ENCODE measurements around the gene MAGI2. TPM values are rescaled to one million over a fixed set of nuclear protein-coding genes. Genes with fewer than 3 reads are reported as not detected.

MAGI2 gene
- total and polyA plus RNA-seq, 2 of the 13 experiments (the other 11 are each of a cell fraction or from before 2014, with no cell fraction given) = 1.5 to 3.8 TPM

GRCh38 chr7:78284945-78285344 lies 1168.5 kb downstream of the MAGI2 start:
- H3K27ac ChIP-seq (ENCODE audit: extremely low read length, insufficient read depth, low read length) = no peak overlapping the region
- POLR2A ChIA-PET = no interaction called here
- H3K4me1 ChIP-seq (ENCODE audit: insufficient read depth, low read length) = no peaks in the 10 kb centered on the region
- no peak for FAIRE-seq
- no peak overlapping the region for H3K4me2 ChIP-seq (ENCODE audit: low read depth, low read length)
- H2AFZ ChIP-seq (ENCODE audit: low read length) = no peak overlapping the region
- no peaks in the 10 kb centered on the region for H4K20me1 ChIP-seq (ENCODE audit: insufficient read depth, low read length)
- intact Hi-C loops (cut with micrococcal nuclease; ENCODE audit: unreplicated experiment) (no loop called here), in situ Hi-C loops (cut with HindIII; ENCODE audit: extremely low pct_ligation_motif_present, low pct_unique_long_range_greater_than_20kb) (no loop called here)
- no peak for ATAC-seq
- H3K4me3 ChIP-seq (replicated peaks in 1 of 3; ENCODE audit: insufficient read depth in 1 of 3, low read depth in 2 of 3, low read length in 3 of 3) = no peak overlapping the region
- DNase-seq (ENCODE audit: low spot score) = no peak
- no peaks in the 10 kb centered on the region for H3K36me3 ChIP-seq (replicated peaks in 1 of 2; ENCODE audit: control insufficient read depth in 1 of 2, insufficient read depth in 2 of 2, low read length in 2 of 2)
- no TSS peak for BruUV-seq (replicated peaks)
- CTCF ChIA-PET (ENCODE audit: low intra/inter-chr PET ratio, low total read pairs) = no interaction called here
- H3K9me3 ChIP-seq (ENCODE audit: low read length) = no peaks in the 10 kb centered on the region
- H3K9ac ChIP-seq (ENCODE audit: insufficient read depth, low read depth, low read length) = no peak overlapping the region
- 30% methylated on average over 4 of the region's 4 CpGs for WGBS (ENCODE audit: low lambda C conversion rate)
- no peaks in the 10 kb centered on the region for H3K27me3 ChIP-seq (ENCODE audit: control insufficient read depth in 1 of 2, insufficient read depth in 2 of 2, low read length in 2 of 2)
- no peaks in the 10 kb centered on the region for H3K79me2 ChIP-seq (ENCODE audit: insufficient read depth, low read length)
- no peak for TF ChIP-seq RAD21 (CRISPR knock-in tag; IDR thresholded peaks at IDR 0.05)
- TF ChIP-seq BORCS8-MEF2B (CRISPR knock-in tag; IDR thresholded peaks at IDR 0.05) = no peak
- TF ChIP-seq, protein P1, sequence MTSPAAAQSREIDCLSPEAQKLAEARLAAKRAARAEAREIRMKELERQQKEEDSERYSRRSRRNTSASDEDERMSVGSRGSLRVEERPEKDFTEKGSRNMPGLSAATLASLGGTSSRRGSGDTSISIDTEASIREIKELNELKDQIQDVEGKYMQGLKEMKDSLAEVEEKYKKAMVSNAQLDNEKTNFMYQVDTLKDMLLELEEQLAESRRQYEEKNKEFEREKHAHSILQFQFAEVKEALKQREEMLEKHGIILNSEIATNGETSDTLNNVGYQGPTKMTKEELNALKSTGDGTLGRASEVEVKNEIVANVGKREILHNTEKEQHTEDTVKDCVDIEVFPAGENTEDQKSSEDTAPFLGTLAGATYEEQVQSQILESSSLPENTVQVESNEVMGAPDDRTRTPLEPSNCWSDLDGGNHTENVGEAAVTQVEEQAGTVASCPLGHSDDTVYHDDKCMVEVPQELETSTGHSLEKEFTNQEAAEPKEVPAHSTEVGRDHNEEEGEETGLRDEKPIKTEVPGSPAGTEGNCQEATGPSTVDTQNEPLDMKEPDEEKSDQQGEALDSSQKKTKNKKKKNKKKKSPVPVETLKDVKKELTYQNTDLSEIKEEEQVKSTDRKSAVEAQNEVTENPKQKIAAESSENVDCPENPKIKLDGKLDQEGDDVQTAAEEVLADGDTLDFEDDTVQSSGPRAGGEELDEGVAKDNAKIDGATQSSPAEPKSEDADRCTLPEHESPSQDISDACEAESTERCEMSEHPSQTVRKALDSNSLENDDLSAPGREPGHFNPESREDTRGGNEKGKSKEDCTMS (CRISPR knock-in tag; conservative IDR thresholded peaks at IDR 0.05) = no peak
- TF ChIP-seq, protein P2, sequence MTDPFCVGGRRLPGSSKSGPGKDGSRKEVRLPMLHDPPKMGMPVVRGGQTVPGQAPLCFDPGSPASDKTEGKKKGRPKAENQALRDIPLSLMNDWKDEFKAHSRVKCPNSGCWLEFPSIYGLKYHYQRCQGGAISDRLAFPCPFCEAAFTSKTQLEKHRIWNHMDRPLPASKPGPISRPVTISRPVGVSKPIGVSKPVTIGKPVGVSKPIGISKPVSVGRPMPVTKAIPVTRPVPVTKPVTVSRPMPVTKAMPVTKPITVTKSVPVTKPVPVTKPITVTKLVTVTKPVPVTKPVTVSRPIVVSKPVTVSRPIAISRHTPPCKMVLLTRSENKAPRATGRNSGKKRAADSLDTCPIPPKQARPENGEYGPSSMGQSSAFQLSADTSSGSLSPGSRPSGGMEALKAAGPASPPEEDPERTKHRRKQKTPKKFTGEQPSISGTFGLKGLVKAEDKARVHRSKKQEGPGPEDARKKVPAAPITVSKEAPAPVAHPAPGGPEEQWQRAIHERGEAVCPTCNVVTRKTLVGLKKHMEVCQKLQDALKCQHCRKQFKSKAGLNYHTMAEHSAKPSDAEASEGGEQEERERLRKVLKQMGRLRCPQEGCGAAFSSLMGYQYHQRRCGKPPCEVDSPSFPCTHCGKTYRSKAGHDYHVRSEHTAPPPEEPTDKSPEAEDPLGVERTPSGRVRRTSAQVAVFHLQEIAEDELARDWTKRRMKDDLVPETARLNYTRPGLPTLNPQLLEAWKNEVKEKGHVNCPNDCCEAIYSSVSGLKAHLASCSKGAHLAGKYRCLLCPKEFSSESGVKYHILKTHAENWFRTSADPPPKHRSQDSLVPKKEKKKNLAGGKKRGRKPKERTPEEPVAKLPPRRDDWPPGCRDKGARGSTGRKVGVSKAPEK (CRISPR knock-in tag; IDR thresholded peaks at IDR 0.05; ENCODE audit: borderline replicate concordance) = no peak
- TF ChIP-seq ZNF451 (CRISPR knock-in tag; IDR thresholded peaks at IDR 0.05) = no peak
